Globus pallidus (tissue), 1 donor: ENCODE results near the gene MMP24OS.

Experiments used
- DNase-seq: peaks from one replicate; pipeline ENCODE4 v3.0.0-alpha.2; 2015; ENCODE audit warnings: low spot score

The MMP24OS gene

DNA sequence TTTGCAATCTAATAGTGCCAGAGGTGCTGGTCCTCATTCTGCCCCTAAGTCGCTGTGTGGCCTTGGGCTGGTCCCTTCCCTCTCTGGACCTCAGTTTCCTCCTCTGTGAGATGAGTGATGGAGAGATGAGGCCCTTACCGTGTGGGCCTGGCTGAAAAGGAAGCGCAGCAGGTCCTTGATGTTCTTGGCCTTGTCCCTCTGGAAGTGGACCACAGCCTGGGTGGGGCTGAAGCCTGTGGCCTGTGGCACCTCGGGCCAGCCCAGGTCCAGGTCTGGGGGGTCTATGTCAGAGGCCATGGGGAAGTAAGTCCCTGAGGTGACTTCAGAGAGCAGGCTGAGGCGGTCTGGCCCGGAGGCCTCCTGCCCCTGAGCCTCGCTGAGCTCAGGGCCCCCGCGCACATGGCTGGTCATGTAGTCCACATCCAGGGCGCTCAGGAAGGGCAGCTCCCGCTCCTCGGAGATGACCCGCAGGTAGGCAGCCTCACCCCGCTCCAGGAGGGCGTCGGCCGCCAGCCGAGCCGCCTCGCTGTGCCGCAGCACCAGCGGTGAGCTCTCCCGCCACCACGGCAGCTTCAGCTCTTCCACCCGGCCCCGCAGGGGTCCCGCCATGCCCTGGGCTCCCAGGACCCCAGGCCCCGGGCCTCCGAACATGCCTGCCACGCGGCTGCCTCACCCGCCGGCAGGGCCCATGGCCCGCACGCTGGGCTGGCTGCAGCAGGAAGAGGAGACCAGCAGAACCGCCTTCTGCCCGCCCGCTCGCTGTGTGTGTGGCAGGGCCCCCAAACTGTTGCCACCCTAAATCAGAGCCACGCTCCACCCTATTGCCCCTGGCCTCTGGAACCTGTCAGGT lies 14.0 kb upstream of the MMP24OS start, which contains the start of gene FAM83C:
Gene FAM83C, minus strand, starts transcription at position 772 of the 850 bp plus-strand sequence. Its CDS starts 121 bp downstream, at position 651.
- no peak for DNase-seq

DNA sequence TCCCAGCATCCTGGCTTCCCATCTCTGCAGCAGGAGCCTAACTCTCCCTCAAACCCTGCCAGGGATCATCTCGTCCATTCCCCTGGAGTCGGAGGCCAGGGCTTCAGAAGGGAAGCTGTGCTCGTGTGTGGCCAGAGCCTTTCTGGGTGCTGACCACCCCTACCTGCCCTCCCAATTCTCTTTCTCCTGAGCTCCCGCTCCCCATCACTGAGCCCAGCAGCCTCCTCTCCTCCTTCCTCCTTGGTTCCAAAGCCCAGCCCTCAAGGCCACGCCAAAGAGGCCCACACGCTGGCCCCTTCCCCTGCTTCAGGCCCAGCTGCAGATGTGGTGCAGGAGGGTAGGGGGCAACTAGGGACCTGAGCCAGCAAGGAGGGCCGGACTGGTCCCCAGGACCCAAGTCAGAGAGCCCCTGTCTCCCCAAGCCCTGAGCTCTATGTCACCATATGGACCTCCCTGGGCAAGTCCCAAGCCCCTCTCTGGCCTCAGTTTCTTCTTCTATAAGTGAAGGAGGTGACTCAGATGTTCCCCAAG lies 13.0 kb upstream of the MMP24OS start:
- DNase-seq, result no peak

DNA sequence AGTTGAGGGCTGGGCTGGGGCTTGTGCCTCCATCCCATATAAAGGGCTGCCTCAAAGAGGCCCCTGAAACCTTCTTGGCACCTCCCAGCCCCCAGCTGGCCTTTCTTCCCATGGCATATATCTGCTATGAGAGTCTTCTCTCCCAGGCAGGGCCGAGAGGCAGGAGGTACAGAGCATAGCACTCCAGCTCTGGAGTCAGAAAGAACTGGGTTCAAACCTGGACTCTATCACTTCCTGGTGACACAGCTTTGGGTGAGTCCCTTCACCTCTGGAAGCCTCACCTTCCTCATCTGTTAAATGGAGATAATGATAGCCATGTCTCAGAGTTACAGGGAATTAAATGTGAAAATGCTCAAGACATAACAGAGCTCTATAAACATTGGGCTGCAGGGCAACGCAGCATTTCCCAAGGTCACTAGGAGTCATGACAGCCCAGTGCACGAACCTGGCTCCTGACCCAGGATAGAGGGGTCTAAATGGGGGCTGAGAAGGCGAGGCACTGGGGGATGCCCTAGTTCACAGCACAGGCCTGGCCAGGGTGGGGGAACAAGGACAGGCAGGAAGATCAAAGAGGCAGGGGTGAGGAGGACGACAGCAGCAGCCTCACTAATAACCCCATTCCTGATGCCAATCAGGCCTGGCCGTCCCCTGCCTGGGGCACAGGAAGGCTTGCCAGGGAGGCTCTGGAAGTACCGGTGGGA lies 12.4 kb upstream of the MMP24OS start:
- DNase-seq, result no peak

DNA sequence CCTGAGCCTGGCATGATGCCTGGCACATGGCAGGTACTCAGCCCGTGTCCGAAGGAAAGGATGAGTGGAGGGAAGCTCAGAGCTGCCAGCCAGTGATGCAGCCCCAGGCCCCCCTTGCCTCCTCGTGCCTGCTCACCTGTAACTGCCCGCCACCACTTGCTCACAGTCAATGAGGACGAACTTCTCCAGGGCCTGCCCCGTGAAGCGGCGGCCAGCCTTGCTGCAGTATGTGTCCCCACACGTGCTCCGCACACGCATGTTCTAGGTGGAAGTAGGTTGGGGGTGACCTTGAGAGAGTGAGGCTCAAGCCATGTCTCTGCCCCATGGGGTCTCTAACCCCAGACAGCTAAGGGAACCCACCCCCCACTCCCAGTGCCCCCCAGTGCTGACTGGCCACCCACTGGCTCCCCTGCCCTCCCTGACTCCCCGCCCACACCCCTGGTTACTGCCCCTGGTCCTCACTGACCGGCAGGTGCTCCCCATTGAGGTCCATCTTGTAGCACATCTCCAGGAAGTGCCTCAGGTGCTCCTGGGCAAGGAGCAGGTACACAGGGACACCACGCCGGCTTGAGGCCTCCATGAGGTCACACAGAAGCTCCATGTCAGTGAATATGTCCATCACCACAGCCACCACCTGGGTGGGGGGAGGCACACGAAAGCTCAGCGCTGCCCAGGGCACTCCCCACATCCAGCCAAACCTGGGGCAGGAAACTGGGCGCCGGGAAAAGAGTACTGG lies 10.6 kb upstream of the MMP24OS start:
- no peak for DNase-seq

DNA sequence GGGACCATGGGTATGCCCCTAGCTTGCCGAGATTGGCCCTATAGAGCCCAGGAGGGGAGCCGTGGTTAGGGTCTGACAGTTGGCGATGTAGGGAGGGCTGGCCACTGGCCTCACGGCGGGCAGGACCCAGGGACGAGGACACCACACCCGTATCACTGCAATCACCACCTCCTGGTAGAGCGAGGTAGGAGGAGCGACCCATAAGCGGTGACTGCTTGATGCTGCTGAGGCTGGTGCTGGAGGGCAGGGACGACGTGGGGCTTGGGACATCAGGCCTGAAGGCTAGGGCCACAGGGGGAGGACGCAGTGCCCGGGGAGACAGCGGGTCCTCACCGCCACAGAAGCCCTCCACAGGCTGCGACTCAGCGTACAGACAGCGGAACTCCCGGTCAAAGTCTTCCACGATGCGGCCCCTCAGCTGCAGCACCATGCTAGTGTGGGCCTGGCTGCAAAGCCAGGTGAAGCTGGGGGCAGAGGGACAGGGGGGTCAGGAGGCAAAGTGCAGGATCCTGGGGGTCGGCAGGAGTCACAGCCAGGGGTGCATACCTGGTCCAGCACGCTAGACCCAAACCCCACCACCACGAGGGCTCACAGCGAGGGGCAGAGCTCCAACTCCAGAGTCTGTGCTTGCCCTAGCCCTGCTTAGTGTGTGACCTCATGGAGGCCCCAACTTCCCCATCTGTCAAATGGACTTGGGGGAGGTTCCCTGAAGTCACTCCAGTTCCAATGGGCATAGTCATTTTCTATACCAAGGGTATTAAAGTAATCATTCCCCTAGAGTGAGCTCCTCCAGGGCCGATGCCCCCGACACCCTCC lies 9.8 kb upstream of the MMP24OS start:
- DNase-seq, result no peak

DNA sequence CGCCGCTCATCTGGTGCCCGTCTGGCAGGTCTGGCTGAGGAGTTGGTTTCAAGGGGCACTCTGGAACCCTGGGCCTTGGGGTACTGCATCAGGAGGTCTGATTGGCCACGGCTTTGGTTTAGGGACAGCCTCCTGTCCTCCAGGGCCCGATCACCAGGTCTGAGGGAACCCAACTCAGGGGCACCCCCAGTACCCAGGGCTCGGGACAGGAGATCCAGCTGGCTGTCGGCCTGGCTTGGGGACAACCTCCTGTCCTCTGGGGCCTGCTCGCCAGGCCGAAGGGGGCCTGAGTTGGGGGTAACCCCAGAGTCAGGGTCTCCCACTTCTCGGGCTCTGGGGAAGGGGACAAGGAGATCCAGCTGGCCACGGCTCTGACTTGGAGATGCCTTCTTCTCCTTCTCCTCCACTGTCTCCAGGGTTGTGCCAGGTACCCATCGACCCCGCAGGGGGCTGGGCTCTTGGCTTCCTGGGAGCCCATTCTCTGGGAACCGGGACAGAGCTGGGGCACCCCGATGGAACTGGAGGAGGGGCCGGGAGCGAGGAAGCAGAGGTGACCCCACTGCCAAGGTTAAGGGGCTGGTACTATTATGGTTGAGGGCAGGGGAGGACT lies 9.1 kb upstream of the MMP24OS start:
- DNase-seq, result no peak

DNA sequence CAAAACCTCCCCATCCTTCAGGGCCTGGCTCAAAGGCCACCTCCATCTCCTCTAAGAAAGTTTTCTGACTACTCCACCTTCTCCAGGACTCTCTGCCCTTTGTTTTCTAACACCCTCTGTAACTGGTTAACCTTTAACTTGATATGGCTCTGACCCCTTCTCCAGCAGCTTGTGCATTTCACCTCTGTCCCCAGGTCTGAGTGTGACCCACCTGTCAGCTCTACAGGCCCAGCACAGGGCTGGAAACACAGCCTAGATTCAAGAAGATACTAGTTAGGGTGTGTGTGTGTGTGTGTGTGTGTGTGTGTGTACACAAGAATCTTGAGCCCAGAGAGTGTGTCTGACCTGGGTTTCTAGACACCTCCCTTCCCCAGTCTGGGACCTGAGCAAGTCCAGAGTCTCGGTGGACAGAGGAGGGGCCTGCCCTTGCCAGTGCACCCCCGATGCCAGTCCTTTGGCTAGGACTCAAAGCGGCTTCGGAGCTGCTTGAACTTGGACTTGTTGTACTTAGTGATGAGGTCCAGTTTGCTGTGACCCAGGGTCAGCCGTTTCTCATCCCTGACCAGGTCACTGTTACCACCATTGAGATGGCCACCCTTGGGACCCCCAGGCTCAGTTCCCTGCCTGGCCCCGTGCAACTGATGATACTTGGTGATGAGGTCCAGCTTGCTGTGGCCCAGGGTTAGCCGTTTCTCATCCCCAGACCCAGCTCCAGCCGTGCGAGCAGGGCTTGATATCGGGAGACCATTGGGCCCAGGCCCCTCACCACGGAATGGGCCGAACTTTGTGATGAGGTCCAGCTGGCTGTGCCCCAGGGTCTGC lies 8.4 kb upstream of the MMP24OS start:
- no peak for DNase-seq

DNA sequence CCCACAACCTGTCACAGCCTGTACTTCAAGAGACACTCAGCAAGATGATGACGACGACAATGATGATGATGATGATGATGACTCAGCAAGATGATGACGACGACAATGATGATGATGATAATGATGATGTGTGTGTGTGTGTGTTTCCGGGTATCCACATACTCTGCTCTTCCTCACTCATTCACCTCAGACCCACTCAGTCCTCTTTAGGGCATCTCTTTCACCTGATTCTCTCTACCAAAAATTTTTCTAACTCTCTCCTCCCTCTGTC lies 7.8 kb upstream of the MMP24OS start:
- no peak for DNase-seq

DNA sequence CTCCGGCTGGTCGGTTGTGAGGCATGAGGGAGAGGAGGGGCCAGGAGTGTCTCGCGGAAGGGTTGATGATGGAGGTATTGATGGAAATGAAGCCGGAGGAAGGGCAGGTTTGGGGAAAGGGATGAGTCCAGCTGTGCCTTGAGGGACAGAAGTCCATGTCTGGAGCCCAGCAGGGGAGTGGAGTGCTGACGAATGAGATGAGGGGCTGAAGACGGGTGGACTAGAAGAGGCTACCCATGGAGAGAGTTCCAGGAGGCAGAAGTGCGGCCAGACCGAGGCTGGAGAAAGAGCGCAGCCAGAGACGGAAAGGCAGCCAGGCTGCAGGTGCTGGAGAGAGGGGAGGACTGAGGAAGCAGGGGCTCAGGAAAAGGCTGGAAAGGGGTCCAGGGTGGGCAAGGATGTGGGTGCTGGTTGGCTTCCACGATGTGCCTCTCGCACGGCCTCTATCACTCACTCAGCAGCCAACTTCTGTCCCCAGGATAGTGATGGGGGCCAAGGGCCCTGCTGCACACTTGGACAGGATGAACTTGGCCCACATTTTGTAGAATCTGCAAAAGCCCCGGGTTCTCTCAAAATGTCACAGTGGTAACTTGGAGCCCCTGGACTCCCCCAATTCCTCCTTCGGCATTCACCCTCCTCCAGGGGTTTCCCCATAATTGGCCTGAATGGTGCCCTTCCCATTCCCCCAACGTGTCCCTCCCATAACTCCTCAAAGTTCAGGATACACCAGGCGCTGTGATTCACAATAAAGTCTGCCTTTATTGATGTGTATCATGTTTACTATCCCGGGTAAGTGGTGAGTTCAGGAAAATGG lies 7.3 kb upstream of the MMP24OS start:
- DNase-seq, result no peak

DNA sequence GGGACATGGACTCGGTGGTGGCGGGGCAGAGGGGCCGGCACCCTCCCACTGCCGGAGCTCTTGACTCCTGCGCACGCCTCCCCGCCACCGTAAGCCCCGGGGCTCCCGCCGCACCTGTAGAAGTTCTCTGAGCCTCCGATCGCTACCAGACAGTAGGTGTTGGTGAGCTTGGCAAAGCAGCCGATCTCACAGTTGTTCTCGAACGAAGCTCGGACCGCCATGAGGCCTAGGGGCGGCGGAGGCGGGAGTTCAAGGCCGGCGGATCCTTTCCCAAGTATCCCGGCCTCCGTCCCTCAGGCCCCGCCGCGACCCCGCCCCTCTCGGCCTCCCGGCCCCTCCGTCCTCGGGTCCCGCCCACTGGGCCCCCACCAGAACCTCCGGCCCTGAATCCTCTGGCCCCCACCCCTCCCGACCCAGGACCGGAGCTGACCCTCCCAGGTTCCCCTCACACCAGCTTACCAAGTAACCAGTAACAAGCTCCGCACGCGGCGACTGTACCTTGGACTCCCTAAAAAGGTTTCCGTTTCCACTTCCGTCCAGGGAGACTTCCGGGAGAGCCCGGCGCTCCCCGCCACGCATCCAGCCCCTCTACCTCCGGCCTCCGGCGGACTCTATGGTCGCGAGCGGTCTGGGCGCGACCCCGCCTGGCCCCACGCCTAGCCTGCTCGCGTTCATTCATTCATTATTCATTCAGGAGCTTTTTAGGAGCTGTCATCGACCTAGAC lies 6.5 kb upstream of the MMP24OS start, which contains the start of gene EIF6:
Gene EIF6, minus strand, starts transcription at position 506 of the 725 bp plus-strand sequence. Its CDS starts 285 bp downstream, at position 221.
- DNase-seq, result peak; percentile 60

DNA sequence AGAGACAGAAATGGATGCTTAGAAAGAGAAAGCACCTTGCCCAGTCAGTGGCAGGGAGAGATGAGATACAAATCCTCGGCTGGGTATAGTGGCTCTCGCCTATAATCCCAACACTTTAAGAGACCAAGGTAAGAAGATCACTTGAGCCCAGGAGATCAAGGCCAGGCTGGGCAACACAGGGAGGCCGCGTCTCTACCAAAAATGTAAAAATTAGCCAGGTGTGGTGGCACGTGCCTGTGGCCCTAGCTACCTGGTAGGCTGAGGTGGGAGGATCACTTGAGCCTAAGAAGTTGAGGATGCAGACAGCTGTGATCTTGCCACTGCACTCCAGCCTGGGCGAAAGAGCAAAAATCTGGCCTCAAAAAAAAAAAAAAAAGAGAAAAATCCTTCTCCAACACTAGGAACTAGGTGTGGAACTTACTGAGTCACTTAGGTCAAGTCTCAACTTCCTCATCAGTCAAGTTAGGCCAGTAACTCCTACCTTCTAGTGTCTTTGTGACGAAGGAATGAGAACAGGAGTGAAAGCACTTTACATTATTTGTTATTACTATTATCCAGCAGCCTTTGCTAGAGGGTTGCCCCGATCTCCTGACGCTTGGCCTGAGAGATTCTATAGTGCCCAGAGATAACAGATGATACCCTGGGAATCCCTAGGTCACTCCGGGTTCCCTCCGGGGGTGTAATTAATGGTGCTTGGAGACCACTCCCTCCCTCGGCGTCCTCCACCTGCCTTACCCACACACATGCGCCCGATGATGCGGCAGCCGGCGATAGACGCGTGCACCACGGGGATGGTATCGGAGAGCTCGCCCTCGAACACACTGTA lies 5.7 kb upstream of the MMP24OS start:
- DNase-seq, result no peak

DNA sequence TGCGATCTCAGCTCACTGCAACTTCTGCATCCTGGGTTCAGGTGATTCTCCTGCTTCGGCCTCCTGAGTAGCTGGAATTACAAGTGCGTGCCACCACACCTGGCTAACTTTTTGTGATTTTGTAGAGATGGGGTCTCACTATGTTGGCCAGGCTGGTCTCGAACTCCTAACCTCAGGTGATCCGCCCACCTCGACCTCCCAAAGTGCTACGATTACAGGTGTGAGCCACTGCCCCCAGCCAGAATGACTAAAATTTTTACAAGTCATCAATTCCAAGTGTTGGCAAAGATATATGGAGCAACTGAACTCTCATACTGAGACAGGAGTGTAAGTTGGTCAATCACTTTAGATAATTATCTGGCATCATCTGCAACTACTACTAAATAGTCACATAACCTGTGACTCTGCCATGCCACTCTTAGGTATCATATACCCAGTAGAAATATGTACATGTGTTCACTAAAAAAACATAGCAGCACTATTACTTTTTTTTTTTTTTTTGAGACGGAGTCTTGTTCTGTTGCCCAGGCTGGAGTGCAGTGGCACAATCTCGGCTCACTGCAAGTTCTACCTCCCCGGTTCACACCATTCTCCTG lies 3.7 kb upstream of the MMP24OS start:
- no peak for DNase-seq

DNA sequence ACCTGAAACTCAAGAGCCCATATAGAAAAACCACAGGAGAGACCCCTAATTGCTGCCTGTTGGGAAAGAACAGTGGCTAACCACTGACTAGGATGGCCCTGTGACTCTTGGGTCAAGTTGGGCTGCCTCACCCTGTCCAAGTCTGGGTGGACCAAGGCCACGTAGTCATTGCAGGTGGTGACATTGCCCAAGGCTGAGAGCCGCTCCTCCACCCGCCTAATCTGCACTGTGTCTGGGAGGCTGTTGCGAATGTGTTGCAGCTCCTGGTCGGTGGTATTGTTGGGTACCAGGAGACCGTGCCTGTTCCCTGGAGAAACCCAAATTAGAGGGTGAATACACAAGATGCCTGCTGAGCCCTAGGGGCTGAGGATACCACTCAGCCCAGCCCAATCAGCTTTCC lies 2.6 kb upstream of the MMP24OS start:
- no peak for DNase-seq

DNA sequence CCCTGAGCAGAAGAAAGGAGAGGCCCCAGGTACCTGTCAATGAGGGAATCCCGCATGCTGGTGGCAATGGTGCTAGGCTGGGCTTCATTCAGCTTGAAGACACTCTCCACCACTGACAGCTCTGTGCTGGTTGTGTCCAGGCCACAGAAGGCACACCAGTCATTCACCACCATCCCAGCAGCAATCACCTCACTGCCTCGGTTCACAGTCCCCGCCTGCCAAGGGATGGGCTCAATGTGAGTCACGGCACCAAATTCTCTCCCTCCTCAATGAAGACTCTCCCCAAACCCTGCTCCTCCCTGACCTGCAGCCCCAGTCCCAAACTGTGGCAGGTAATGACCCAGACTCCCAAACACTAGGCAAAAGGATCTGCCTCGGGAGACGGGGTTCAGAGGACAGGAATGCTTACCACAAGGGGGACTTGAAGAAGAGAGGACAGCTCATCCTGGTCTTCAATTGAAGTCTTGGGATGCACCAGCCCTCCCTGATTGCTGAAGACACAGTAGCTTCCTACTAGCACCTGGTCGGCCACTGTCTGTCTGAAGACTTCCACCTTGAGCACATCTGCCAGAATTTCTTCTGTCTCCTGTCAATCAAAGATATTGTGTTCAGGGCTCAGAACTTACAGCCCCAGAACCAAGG lies 1.7 kb upstream of the MMP24OS start:
- DNase-seq, result no peak

DNA sequence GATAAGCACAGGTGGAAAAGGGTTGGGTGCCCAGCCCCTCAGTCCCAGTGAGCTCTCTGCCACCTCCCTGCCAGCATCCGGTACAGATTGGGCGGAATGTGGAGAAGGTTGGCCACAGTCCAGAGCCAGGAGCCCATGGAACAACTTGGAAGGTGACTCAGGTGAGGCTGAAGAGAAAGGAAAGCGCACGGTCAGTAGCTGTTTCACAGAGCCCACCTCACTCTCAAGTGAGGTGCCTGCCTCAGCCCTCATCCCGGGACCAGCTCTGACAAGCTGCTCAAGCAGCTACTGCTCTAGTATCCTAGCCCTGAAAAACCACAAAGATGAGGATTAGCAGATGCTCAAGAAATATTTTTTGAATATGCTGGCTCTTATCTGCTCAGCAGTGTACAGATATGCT lies 1.1 kb upstream of the MMP24OS start:
- DNase-seq, result no peak

DNA sequence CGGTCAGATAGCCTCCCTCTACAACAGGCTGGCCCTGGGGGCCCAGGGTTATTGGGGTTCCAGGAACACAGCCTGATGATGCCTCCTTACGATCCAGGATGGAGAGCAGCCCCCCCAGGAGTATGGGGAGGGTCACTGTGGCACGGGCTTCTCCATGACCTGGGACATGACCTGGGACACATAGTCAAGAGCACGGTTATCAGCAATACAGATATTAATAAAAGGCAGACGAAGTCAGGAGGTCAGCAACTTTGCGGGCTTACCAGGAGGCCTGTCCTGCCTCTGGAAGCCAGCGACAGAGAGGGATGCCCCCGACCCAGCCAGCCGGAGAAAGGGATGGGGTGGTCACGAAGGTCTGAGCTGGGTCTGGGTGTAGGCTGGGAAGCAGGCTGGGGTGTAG lies 795 bp downstream of the MMP24OS start:
- no peak for DNase-seq

DNA sequence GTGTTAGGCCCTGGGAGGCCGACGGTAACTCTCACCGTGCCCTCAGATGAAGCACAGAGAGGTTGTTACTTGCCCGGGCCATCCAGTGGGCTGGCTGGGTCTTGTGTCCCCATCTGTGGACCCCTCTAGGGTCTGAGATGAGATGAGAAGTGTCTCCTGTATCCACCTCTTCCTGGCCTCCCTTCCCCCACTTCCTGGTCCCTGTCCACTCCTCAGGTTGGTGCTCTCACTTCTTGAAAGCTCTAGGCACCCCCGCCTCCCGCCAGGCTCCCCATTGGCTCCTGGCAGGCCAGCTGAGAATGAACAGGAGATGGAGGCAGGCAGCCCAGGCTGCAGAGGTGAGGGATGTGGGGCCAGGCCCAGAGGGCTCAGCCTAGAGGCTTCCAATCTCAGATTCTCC lies 1.5 kb downstream of the MMP24OS start:
- DNase-seq, result no peak
